H9 (cell line): Measurements from ENCODE around the gene CFAP61. TPM values are rescaled to one million over a fixed set of nuclear protein-coding genes. Genes with fewer than 3 reads are reported as not detected.

Source experiments
- DNase-seq: peaks from one replicate; pipeline ENCODE4 v3.0.0-alpha.2; 2017
- H2AFZ ChIP-seq: one replicate; pipeline ENCODE4 v1.6.1; 2013; ENCODE audit warnings: mild to moderate bottlenecking, low read length, control low read depth, moderate library complexity
- H2AK5ac ChIP-seq: 2 replicates; pipeline ENCODE4 v1.6.1; 2013; ENCODE audit warnings: low read length, control low read depth, mixed read lengths; ENCODE audit not compliant: insufficient read length
- H2BK120ac ChIP-seq: one replicate; pipeline ENCODE4 v1.6.1; 2013; ENCODE audit warnings: low read depth, mild to moderate bottlenecking, low read length, control low read depth, inconsistent platforms; ENCODE audit not compliant: poor library complexity, severe bottlenecking
- H2BK12ac ChIP-seq: 2 replicates; pipeline ENCODE4 v1.6.1; 2013; ENCODE audit warnings: low read length, control low read depth, mixed read lengths, low read depth; ENCODE audit not compliant: insufficient read length
- H2BK15ac ChIP-seq: 2 replicates; pipeline ENCODE4 v1.6.1; 2013; ENCODE audit warnings: low read depth, low read length, control low read depth
- H2BK20ac ChIP-seq: one replicate; pipeline ENCODE4 v1.6.1; 2013; ENCODE audit warnings: low read depth, mild to moderate bottlenecking, low read length, control low read depth, inconsistent platforms; ENCODE audit not compliant: poor library complexity, severe bottlenecking
- H2BK5ac ChIP-seq: 2 replicates; pipeline ENCODE4 v1.6.1; 2013; ENCODE audit warnings: low read length, control low read depth, mixed read lengths; ENCODE audit not compliant: insufficient read length
- H3K14ac ChIP-seq: 2 replicates; pipeline ENCODE4 v1.6.1; 2013; ENCODE audit warnings: low read length, control low read depth; ENCODE audit not compliant: insufficient read depth
- H3K18ac ChIP-seq: 2 replicates; pipeline ENCODE4 v1.6.1; 2013; ENCODE audit warnings: low read depth, mild to moderate bottlenecking, mixed read lengths, low read length, control low read depth; ENCODE audit not compliant: insufficient read length
- H3K23ac ChIP-seq: 2 replicates; pipeline ENCODE4 v1.6.1; 2013; ENCODE audit warnings: low read length, control low read depth, mixed read lengths, low read depth; ENCODE audit not compliant: insufficient read length
- H3K23me2 ChIP-seq: 2 replicates; pipeline ENCODE4 v1.6.1; 2013; ENCODE audit warnings: low read depth, mild to moderate bottlenecking, mixed read lengths, low read length, control low read depth; ENCODE audit not compliant: insufficient read length, poor library complexity, severe bottlenecking
- H3K27ac ChIP-seq: 2 replicates; pipeline ENCODE4 v1.5.1; 2013; ENCODE audit warnings: low read length, control low read depth, mixed read lengths, low read depth; ENCODE audit not compliant: insufficient read length
- H3K27me3 ChIP-seq: 2 replicates; pipeline ENCODE4 v1.6.1; 2013; ENCODE audit warnings: low read length, control low read depth, inconsistent platforms; ENCODE audit not compliant: insufficient read depth
- H3K4ac ChIP-seq: 2 replicates; pipeline ENCODE4 v1.6.1; 2013; ENCODE audit warnings: low read depth, mild to moderate bottlenecking, control low read depth, inconsistent platforms, low read length, moderate library complexity
- H3K4me1 ChIP-seq: 2 replicates; pipeline ENCODE4 v1.6.1; 2013; ENCODE audit warnings: low read length, control low read depth, inconsistent platforms; ENCODE audit not compliant: insufficient read depth
- H3K4me2 ChIP-seq: 2 replicates; pipeline ENCODE4 v1.6.1; 2013; ENCODE audit warnings: low read length, control low read depth, mixed read lengths; ENCODE audit not compliant: insufficient read length, insufficient read depth
- H3K56ac ChIP-seq: 2 replicates; pipeline ENCODE4 v1.6.1; 2013; ENCODE audit warnings: low read depth, mild to moderate bottlenecking, mixed read lengths, low read length, control low read depth; ENCODE audit not compliant: insufficient read length
- H3K79me1 ChIP-seq: 2 replicates; pipeline ENCODE4 v1.6.1; 2013; ENCODE audit warnings: low read depth, mild to moderate bottlenecking, moderate library complexity, low read length, control low read depth, inconsistent platforms; ENCODE audit not compliant: insufficient read depth, poor library complexity, severe bottlenecking
- H3K79me2 ChIP-seq: 2 replicates; pipeline ENCODE4 v1.6.1; 2013; ENCODE audit warnings: low read length, control low read depth, inconsistent platforms; ENCODE audit not compliant: insufficient read depth
- H3K9ac ChIP-seq: 2 replicates; pipeline ENCODE4 v1.6.1; 2013; ENCODE audit warnings: low read length, control low read depth, mixed read lengths; ENCODE audit not compliant: insufficient read length; ENCODE audit errors: extremely low read depth
- H3K9me3 ChIP-seq: one replicate; pipeline ENCODE4 v1.6.1; 2013; ENCODE audit warnings: low read depth, low read length, inconsistent platforms; ENCODE audit not compliant: control insufficient read depth
- H3T11ph ChIP-seq: one replicate; pipeline ENCODE4 v1.6.1; 2013; ENCODE audit warnings: mild to moderate bottlenecking, low read length, control low read depth, inconsistent platforms
- H4K20me1 ChIP-seq: one replicate; pipeline ENCODE4 v1.6.1; 2013; ENCODE audit not compliant: control insufficient read depth, insufficient read length, insufficient read depth
- H4K5ac ChIP-seq: 2 replicates; pipeline ENCODE4 v1.6.1; 2013; ENCODE audit warnings: low read depth, mild to moderate bottlenecking, mixed read lengths, low read length, control low read depth; ENCODE audit not compliant: insufficient read length
- H4K8ac ChIP-seq: replicated peaks from 2 replicates; pipeline ENCODE4 v1.6.1; 2013; ENCODE audit warnings: low read length, control low read depth, mixed read lengths, low read depth; ENCODE audit not compliant: insufficient read length
- H4K91ac ChIP-seq: 2 replicates; pipeline ENCODE4 v1.6.1; 2013; ENCODE audit warnings: low read depth, mild to moderate bottlenecking, moderate library complexity, mixed read lengths, low read length, control low read depth; ENCODE audit not compliant: insufficient read length
- H3K27ac Mint-ChIP-seq, 3 experiments: 2 replicates in 2 of 3; 3 replicates in 1 of 3; pipeline ENCODE4 v1.8.0; 2020 to 2021; ENCODE audit warnings: mixed read lengths in 3 of 3, mild to moderate bottlenecking in 1 of 3, moderate library complexity in 1 of 3
- H3K27me3 Mint-ChIP-seq: 2 replicates; pipeline ENCODE4 v1.8.0; 2021; ENCODE audit warnings: low read depth, mild to moderate bottlenecking, moderate library complexity, mixed read lengths
- H3K36me3 Mint-ChIP-seq, 3 experiments: 2 replicates in 2 of 3; 3 replicates in 1 of 3; pipeline ENCODE4 v1.8.0; 2020 to 2021; ENCODE audit warnings: low read depth in 3 of 3, mixed read lengths in 3 of 3; ENCODE audit not compliant: insufficient read depth in 1 of 3
- H3K4me1 Mint-ChIP-seq, 2 experiments: 2 replicates each; pipeline ENCODE4 v1.8.0; 2020; ENCODE audit warnings: mixed read lengths in 2 of 2
- H3K4me3 Mint-ChIP-seq, 2 experiments: 2 replicates in 1 of 2; 3 replicates in 1 of 2; pipeline ENCODE4 v1.8.0; 2020 to 2021; ENCODE audit warnings: mild to moderate bottlenecking in 2 of 2, mixed read lengths in 2 of 2, moderate library complexity in 1 of 2
- H3K9me3 Mint-ChIP-seq, 2 experiments: 2 replicates in 1 of 2; 3 replicates in 1 of 2; pipeline ENCODE4 v1.8.0; 2020; ENCODE audit warnings: mild to moderate bottlenecking in 2 of 2, mixed read lengths in 2 of 2, moderate library complexity in 1 of 2
- total RNA-seq: library from RNA; stranded (reverse); gene quantifications from 2 replicates; pipeline ENCODE4 v1.2.1, GENCODE V29; 2021
- TF ChIP-seq, protein P1 (sequence below): fragments of 200-600 bp; sonication (generic); conservative IDR thresholded peaks from 3 replicates; pipeline ENCODE4 v1.8.0; 2021; ENCODE audit warnings: antibody characterized with exemption, mild to moderate bottlenecking

CFAP61 gene
- total RNA-seq, 1 experiment from 2014 or later = 0.44 TPM

DNA sequence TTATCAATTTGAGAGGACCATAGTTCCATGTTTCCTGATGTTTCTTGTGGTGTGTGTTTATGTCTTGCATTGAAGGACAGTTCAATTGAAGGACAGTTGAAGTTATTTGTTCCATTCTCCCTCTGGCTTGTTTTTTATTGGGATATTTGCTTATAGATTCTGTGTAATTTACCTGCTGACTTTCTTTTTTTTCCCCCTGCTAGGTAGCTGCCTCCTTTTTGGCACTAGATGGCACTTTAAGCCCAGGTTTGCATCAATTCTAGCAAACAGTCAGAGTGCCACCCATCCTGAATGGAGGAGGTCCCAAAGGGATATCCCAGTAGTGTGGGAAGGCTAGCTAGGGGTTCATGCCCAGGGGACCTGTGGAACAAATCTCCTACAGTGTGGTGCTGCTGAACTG, 78.1 kb downstream of the CFAP61 start:
- H3K4me2 ChIP-seq = no peak overlapping the region
- H2AFZ ChIP-seq = no peak overlapping the region
- no peak overlapping the region for H2BK120ac ChIP-seq
- H3K23me2 ChIP-seq = no peaks in the 10 kb centered on the region
- H3K27ac ChIP-seq = no peak overlapping the region
- Mint-ChIP-seq H3K4me3 (no peak overlapping the region), H3K9me3 (peaks cover 41 to 47% of the 10 kb centered on the region in 2 experiments), H3K27ac (no peak overlapping the region), H3K27me3 (peaks cover 2% of the 10 kb centered on the region), H3K4me1 (no peaks in the 10 kb centered on the region), H3K36me3 (peaks cover 6 to 32% (median 14%) of the 10 kb centered on the region in 3 experiments)
- H4K91ac ChIP-seq = no peak overlapping the region
- H3K14ac ChIP-seq = no peak overlapping the region
- H3K79me1 ChIP-seq = no peaks in the 10 kb centered on the region
- H4K5ac ChIP-seq = no peak overlapping the region
- TF ChIP-seq, protein P1, sequence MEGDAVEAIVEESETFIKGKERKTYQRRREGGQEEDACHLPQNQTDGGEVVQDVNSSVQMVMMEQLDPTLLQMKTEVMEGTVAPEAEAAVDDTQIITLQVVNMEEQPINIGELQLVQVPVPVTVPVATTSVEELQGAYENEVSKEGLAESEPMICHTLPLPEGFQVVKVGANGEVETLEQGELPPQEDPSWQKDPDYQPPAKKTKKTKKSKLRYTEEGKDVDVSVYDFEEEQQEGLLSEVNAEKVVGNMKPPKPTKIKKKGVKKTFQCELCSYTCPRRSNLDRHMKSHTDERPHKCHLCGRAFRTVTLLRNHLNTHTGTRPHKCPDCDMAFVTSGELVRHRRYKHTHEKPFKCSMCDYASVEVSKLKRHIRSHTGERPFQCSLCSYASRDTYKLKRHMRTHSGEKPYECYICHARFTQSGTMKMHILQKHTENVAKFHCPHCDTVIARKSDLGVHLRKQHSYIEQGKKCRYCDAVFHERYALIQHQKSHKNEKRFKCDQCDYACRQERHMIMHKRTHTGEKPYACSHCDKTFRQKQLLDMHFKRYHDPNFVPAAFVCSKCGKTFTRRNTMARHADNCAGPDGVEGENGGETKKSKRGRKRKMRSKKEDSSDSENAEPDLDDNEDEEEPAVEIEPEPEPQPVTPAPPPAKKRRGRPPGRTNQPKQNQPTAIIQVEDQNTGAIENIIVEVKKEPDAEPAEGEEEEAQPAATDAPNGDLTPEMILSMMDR = peak; percentile 80
- H3K4ac ChIP-seq = no peak overlapping the region
- H3K9ac ChIP-seq = no peak overlapping the region
- DNase-seq = no peak
- no peak overlapping the region for H3K18ac ChIP-seq
- H3K23ac ChIP-seq = no peak overlapping the region
- no peak overlapping the region for H4K8ac ChIP-seq
- H4K20me1 ChIP-seq = no peaks in the 10 kb centered on the region
- H2BK15ac ChIP-seq = no peak overlapping the region
- H3K56ac ChIP-seq = no peak overlapping the region
- H2AK5ac ChIP-seq = no peak overlapping the region
- no peak overlapping the region for H2BK12ac ChIP-seq
- no peaks in the 10 kb centered on the region for H3K27me3 ChIP-seq
- H3K79me2 ChIP-seq = no peaks in the 10 kb centered on the region
- no peak overlapping the region for H2BK5ac ChIP-seq
- no peaks in the 10 kb centered on the region for H3K4me1 ChIP-seq
- H2BK20ac ChIP-seq = no peak overlapping the region
- no peak overlapping the region for H3T11ph ChIP-seq
- peaks cover 5% of the 10 kb centered on the region for H3K9me3 ChIP-seq
